ENCODE measurements around the gene TNPO2.

Gene TNPO2

GRCh38 chr19:12756150-12756883 is 32.6 kb upstream of the TNPO2 start:
- no peaks in the 10 kb centered on the region for H3K36me3 ChIP-seq (ENCODE audit: insufficient read depth, low read length)
- no peak overlapping the region for H3K9ac ChIP-seq (ENCODE audit: low read depth, low read length)
- H3K4me1 ChIP-seq (ENCODE audit: control insufficient read depth, insufficient read depth, low read length), result peaks cover 3% of the 10 kb centered on the region
- no peak overlapping the region for H3K4me2 ChIP-seq (ENCODE audit: low read length)
- no peaks in the 10 kb centered on the region for H3K27me3 ChIP-seq (ENCODE audit: control insufficient read depth, insufficient read depth, low read length)
- H3K4me3 ChIP-seq (ENCODE audit: low read length), result no peak overlapping the region
- H3K9me3 ChIP-seq (replicated peaks; ENCODE audit: low read length), result no peaks in the 10 kb centered on the region

DNA sequence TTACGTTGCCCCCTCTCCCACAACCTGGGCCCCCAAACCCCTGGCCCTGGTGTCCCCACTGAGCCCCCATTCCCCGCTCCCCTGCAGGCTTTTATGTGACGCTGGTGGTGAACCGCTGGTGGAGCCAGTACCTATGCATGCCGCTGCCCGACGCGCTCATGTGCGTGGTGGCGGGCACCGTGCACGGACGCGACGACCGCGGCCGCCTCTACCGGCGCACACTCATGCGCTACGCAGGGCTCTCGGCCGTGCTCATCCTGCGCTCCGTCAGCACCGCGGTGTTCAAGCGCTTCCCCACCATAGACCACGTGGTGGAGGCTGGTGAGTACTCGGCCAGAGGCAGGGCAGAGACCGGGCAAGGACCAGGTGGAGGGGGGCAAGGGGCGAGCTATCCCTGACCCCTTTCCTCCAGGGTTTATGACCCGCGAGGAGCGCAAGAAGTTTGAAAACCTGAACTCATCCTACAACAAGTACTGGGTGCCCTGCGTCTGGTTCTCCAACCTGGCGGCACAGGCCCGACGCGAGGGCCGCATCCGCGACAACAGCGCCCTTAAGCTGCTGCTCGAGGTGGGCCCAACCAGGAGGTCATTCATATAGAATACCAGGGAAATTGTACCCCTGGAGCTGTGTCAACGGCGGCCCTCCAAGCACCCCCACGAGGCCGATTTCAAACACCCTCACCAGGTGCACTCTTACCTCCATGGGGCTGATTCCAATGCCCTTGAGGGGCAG is 30.9 kb upstream of the TNPO2 start:
- H3K4me3 ChIP-seq (ENCODE audit: low read length), result no peak overlapping the region
- H3K4me2 ChIP-seq (ENCODE audit: low read length), result no peak overlapping the region
- no peaks in the 10 kb centered on the region for H3K9me3 ChIP-seq (replicated peaks; ENCODE audit: low read length)
- no peaks in the 10 kb centered on the region for H3K27me3 ChIP-seq (ENCODE audit: control insufficient read depth, insufficient read depth, low read length)
- H3K9ac ChIP-seq (ENCODE audit: low read depth, low read length), result no peak overlapping the region
- H3K4me1 ChIP-seq (ENCODE audit: control insufficient read depth, insufficient read depth, low read length), result peaks cover 20% of the 10 kb centered on the region
- H3K36me3 ChIP-seq (ENCODE audit: insufficient read depth, low read length), result no peaks in the 10 kb centered on the region

DNA sequence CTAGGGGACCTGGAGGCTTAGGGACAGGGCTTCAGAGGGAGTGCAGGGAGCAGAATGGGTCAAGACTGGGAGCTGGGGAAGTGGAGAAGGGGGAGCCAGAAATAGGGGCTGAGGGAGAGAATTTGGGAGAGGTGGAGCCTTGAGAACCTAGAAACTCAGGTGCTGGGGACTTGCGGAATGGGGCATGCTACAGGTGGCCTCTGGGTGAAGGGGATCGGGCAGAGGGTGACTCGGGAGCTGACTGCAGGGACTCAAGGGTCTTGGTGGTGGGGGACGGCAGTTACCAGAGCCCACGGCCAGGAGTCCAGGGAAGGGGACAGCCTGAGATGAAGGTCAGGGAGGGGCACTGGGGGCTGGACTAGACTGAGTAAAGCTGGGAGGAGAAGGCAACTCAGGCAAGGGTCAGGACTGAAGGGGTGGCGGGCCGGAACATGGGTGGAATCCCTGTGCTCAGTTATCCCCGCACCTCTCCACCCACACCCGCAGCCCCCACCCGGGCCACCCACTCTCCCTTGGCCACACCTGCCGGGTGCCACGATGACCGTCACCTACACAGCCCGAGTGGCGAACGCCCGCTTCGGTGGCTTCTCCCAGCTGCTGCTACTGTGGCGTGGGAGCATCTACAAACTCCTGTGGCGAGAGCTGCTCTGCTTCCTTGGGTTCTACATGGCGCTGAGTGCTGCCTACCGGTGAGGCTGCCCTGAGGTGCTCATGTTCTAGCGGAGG is 28.5 kb upstream of the TNPO2 start:
- H3K36me3 ChIP-seq (ENCODE audit: insufficient read depth, low read length), result peaks cover 7% of the 10 kb centered on the region
- no peak overlapping the region for H3K4me2 ChIP-seq (ENCODE audit: low read length)
- no peaks in the 10 kb centered on the region for H3K27me3 ChIP-seq (ENCODE audit: control insufficient read depth, insufficient read depth, low read length)
- H3K4me3 ChIP-seq (ENCODE audit: low read length), result no peak overlapping the region
- H3K4me1 ChIP-seq (ENCODE audit: control insufficient read depth, insufficient read depth, low read length), result peaks cover 25% of the 10 kb centered on the region
- no peak overlapping the region for H3K9ac ChIP-seq (ENCODE audit: low read depth, low read length)
- no peaks in the 10 kb centered on the region for H3K9me3 ChIP-seq (replicated peaks; ENCODE audit: low read length)

DNA sequence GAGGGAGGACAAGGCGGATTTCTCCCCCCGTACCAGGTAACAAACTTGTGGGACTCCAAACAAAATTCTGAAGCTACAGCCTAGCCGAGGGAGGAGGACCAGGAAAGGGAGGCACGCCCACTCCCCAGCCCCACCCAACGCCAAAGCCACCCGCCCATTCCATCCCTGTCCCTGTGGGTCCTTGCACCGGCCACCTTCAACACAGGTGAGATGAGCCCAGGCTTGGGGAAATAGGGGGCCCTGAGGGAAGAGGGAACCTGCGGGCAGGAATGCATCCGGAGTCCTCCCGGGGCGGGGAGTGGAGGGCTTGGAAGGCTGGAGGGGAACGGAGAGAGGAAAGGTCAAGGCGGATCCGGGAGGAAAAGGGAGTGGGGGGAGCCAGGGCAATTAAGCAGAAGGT is 27.9 kb upstream of the TNPO2 start, which contains the start of gene BEST2:
BEST2 (plus strand) TSS at position 157 of the 400 bp plus-strand sequence. CDS start 802 bp downstream, outside the sequence.
- Histone ChIP-seq H3K4me1 (ENCODE audit: control insufficient read depth, insufficient read depth, low read length) (peaks cover 25% of the 10 kb centered on the region), H3K4me3 (ENCODE audit: low read length) (peak within 1 kb of the TSS; percentile 57), H3K4me2 (ENCODE audit: low read length) (peak within 1 kb of the TSS; percentile 83), H3K9ac (ENCODE audit: low read depth, low read length) (peak within 1 kb of the TSS; percentile 57), H3K27me3 (ENCODE audit: control insufficient read depth, insufficient read depth, low read length) (no peaks in the 10 kb centered on the region), H3K36me3 (ENCODE audit: insufficient read depth, low read length) (peaks cover 11% of the 10 kb centered on the region), H3K9me3 (replicated peaks; ENCODE audit: low read length) (no peaks in the 10 kb centered on the region)

- Histone ChIP-seq H3K36me3 (ENCODE audit: insufficient read depth, low read length) (peaks cover 16% of the 10 kb centered on the region), H3K27me3 (ENCODE audit: control insufficient read depth, insufficient read depth, low read length) (no peaks in the 10 kb centered on the region), H3K9ac (ENCODE audit: low read depth, low read length) (peak overlapping the region; percentile 57), H3K4me2 (ENCODE audit: low read length) (peak overlapping the region; percentile 83), H3K9me3 (replicated peaks; ENCODE audit: low read length) (no peaks in the 10 kb centered on the region), H3K4me3 (ENCODE audit: low read length) (peak overlapping the region; percentile 57), H3K4me1 (ENCODE audit: control insufficient read depth, insufficient read depth, low read length) (peaks cover 25% of the 10 kb centered on the region)
These were observed 27.1 kb upstream of the TNPO2 start for GRCh38 chr19:12750851-12751250.

GRCh38 chr19:12749938-12750521 is 26.3 kb upstream of the TNPO2 start:
- H3K4me3 ChIP-seq (ENCODE audit: low read length), result peak overlapping the region; percentile 57
- peaks cover 25% of the 10 kb centered on the region for H3K4me1 ChIP-seq (ENCODE audit: control insufficient read depth, insufficient read depth, low read length)
- H3K27me3 ChIP-seq (ENCODE audit: control insufficient read depth, insufficient read depth, low read length), result no peaks in the 10 kb centered on the region
- H3K9me3 ChIP-seq (replicated peaks; ENCODE audit: low read length), result no peaks in the 10 kb centered on the region
- H3K36me3 ChIP-seq (ENCODE audit: insufficient read depth, low read length), result peaks cover 24% of the 10 kb centered on the region
- H3K9ac ChIP-seq (ENCODE audit: low read depth, low read length), result peak overlapping the region; percentile 57
- H3K4me2 ChIP-seq (ENCODE audit: low read length), result peak overlapping the region; percentile 83

DNA sequence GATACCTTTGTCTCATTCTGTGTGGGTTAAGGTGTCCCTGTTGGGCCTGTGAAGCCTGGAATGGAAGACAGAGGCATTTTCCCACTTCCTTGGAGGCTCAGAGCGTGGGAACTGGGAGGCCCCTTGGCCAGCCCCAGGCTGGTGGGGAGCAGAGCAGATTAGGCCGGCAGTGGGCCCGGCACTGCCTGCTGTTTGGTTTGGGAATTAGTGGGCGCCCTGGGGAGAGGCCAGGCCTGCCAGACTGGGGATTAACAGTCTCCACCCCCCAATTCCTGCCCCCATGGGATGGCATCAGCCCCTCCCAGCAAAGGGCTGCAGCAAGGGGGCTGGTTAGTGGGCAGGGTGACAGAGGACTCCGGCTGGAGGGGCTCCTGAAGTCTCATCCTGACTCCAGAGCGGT is 24.8 kb upstream of the TNPO2 start:
- no peak overlapping the region for H3K9ac ChIP-seq (ENCODE audit: low read depth, low read length)
- H3K27me3 ChIP-seq (ENCODE audit: control insufficient read depth, insufficient read depth, low read length), result no peaks in the 10 kb centered on the region
- H3K4me3 ChIP-seq (ENCODE audit: low read length), result no peak overlapping the region
- no peak overlapping the region for H3K4me2 ChIP-seq (ENCODE audit: low read length)
- H3K36me3 ChIP-seq (ENCODE audit: insufficient read depth, low read length), result peaks cover 28% of the 10 kb centered on the region
- no peaks in the 10 kb centered on the region for H3K9me3 ChIP-seq (replicated peaks; ENCODE audit: low read length)
- H3K4me1 ChIP-seq (ENCODE audit: control insufficient read depth, insufficient read depth, low read length), result peaks cover 25% of the 10 kb centered on the region

DNA sequence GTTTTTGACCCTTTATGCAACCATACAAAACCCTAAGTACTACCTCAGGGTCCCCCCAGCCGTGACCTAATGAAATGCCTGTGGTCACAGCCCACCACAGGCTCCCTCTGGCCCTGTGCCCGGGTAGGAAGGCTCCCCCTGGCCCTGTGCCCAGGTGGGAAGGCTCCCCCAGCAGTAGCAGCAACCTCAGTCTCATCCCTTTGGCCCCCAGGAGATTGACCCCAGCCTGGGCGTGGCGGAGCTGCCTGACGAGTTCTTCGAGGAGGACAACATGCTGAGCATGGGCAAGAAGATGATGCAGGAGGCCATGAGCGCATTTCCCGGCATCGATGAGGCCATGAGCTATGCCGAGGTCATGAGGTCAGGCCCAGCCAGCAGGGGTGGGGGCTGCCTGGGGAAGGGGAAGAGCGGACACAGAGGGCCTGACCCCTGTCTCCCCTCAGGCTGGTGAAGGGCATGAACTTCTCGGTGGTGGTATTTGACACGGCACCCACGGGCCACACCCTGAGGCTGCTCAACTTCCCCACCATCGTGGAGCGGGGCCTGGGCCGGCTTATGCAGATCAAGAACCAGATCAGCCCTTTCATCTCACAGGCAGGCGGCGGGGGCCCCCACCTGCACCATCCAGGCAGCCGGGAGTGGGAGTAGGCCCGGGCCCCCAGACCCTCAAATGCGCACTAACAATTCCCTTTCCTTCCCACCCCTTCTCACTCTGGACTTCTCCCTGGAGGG is 21.6 kb upstream of the TNPO2 start:
- H3K36me3 ChIP-seq (ENCODE audit: insufficient read depth, low read length), result peaks cover 34% of the 10 kb centered on the region
- H3K4me1 ChIP-seq (ENCODE audit: control insufficient read depth, insufficient read depth, low read length), result peaks cover 13% of the 10 kb centered on the region
- no peak overlapping the region for H3K4me3 ChIP-seq (ENCODE audit: low read length)
- no peak overlapping the region for H3K9ac ChIP-seq (ENCODE audit: low read depth, low read length)
- no peaks in the 10 kb centered on the region for H3K27me3 ChIP-seq (ENCODE audit: control insufficient read depth, insufficient read depth, low read length)
- H3K9me3 ChIP-seq (replicated peaks; ENCODE audit: low read length), result no peaks in the 10 kb centered on the region
- H3K4me2 ChIP-seq (ENCODE audit: low read length), result no peak overlapping the region

DNA sequence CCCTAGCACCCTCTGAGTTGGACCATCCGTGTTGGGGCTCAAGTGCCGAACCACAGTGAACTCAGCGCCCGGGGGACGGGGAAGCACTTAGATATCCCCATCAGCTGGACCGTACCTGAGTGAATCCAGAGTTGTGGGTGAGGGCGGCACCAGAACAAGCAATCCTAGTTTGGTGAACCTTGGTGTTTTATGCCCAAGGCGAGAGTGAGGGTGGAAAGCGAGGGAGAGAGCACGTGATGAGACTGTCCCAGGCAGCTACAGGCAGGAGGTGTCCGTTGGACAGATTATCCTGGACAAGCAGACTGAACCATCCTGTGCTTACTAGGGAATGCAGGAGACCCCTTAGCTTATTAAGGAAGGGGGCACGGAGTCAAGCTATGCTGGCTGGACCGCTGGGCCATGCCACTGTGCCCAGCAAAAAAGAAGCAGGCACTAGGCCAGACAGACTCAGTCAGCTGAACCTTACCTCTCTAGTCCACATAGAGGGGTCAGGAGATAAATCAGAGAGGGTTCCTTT is 14.2 kb upstream of the TNPO2 start:
- Histone ChIP-seq H3K4me3 (ENCODE audit: low read length) (peak overlapping the region; percentile 86), H3K36me3 (ENCODE audit: insufficient read depth, low read length) (peaks cover 18% of the 10 kb centered on the region), H3K4me1 (ENCODE audit: control insufficient read depth, insufficient read depth, low read length) (peaks cover 15% of the 10 kb centered on the region), H3K27me3 (ENCODE audit: control insufficient read depth, insufficient read depth, low read length) (no peaks in the 10 kb centered on the region), H3K4me2 (ENCODE audit: low read length) (peak overlapping the region; percentile 99), H3K9me3 (replicated peaks; ENCODE audit: low read length) (no peaks in the 10 kb centered on the region), H3K9ac (ENCODE audit: low read depth, low read length) (peak overlapping the region; percentile 88)

DNA sequence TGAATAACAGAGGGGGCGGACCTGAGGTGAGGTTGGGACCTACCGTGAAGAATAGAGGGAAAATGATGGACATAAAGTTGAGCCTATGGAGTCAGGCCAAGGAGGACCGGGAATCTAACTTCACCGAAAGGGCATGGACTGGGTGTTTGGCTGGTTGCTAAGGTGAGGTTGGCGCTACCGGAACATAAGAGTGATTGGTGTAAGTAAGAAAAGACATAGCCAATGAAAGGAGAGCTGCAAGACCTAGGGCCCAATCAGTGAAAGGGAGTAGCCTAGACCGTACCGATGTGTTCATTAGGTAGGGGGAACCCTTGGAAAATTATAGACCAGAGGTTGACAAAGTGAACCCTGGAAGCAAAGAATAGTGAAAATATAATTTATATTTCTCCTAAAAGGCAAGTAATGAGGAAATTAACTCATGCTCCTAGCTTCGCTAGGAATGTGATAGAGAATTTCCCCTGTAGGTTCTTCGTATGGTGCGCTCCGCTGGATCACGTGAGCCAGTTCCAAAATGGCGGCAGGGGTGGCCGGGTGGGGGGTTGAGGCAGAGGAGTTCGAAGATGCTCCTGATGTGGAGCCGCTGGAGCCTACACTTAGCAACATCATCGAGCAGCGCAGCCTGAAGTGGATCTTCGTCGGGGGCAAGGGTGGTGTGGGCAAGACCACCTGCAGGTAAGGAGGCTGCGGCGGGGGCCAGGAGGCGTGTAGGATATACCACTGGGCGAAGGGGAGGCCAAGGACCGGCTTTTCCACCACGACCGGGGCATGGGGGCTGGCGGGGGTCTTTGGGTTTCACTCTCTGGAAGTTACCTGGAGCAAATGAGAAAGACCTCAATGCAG is 13.5 kb upstream of the TNPO2 start, which contains the start of gene GET3:
GET3 (plus strand) TSS at position 503 of the 840 bp plus-strand sequence; CDS start at position 512, 9 bp downstream.
- Histone ChIP-seq H3K4me2 (ENCODE audit: low read length) (peak within 1 kb of the TSS; percentile 99), H3K4me1 (ENCODE audit: control insufficient read depth, insufficient read depth, low read length) (peaks cover 20% of the 10 kb centered on the region), H3K4me3 (ENCODE audit: low read length) (peak within 1 kb of the TSS; percentile 86), H3K36me3 (ENCODE audit: insufficient read depth, low read length) (peaks cover 18% of the 10 kb centered on the region), H3K9ac (ENCODE audit: low read depth, low read length) (peak within 1 kb of the TSS; percentile 88), H3K27me3 (ENCODE audit: control insufficient read depth, insufficient read depth, low read length) (no peaks in the 10 kb centered on the region), H3K9me3 (replicated peaks; ENCODE audit: low read length) (no peaks in the 10 kb centered on the region)
